K562 (cell line): ENCODE measurements around the gene CREG1. TPM values are rescaled to one million over a fixed set of nuclear protein-coding genes. Genes with fewer than 3 reads are reported as not detected.
A peak's percentile ranks its signal among the peaks of the same experiment; 100 is the strongest.

Source experiments
- CTBP1 ChIP-seq: fragments of 450-650 bp; IDR thresholded peaks from 2 replicates; pipeline ENCODE4 v1.6.1; 2016; ENCODE audit warnings: borderline replicate concordance
- ESRRA ChIP-seq: fragments of 450-650 bp; IDR thresholded peaks from 2 replicates; pipeline ENCODE4 v1.6.1; 2014; ENCODE audit warnings: low read depth, mild to moderate bottlenecking, moderate library complexity, borderline replicate concordance
- ETV1 ChIP-seq: fragments of 450-650 bp; conservative IDR thresholded peaks from 2 replicates; pipeline ENCODE4 v1.6.1; 2016; ENCODE audit warnings: missing genetic modification characterization, control low read depth, low read depth, missing compliant biosample characterization
- MAZ ChIP-seq, 2 experiments: fragments of 450-650 bp in 1 of 2; sonication (generic) in 1 of 2; formaldehyde crosslinking; IDR thresholded peaks in 1 of 2; conservative IDR thresholded peaks in 1 of 2; 2 replicates each; pipeline versions ENCODE4 v1.4.0 to v1.5.0; 2020; ENCODE audit warnings: mild to moderate bottlenecking in 1 of 2, missing genetic modification reagents in 1 of 2
- PHF8 ChIP-seq: fragments of 200-600 bp; sonication (generic); IDR thresholded peaks from 2 replicates; pipeline ENCODE4 v1.6.1; 2012; ENCODE audit warnings: mixed run types, mild to moderate bottlenecking, inconsistent platforms, low read length, moderate library complexity, borderline replicate concordance
- RCOR1 ChIP-seq, 2 experiments: IDR thresholded peaks; 2 replicates each; pipeline ENCODE4 v1.6.1; 2012; ENCODE audit warnings: low read depth in 2 of 2, low read length in 2 of 2, borderline replicate concordance in 1 of 2, improper control_type of control experiment in 1 of 2
- TCF3 ChIP-seq: sonication (generic); formaldehyde crosslinking; IDR thresholded peaks from 2 replicates; pipeline ENCODE4 v1.4.0; 2020; ENCODE audit warnings: mild to moderate bottlenecking, missing genetic modification reagents
- ZNF12 ChIP-seq: sonication (generic); formaldehyde crosslinking; IDR thresholded peaks from 2 replicates; pipeline ENCODE4 v1.4.0; 2020; ENCODE audit warnings: mild to moderate bottlenecking, missing genetic modification reagents
- polyA plus RNA-seq, 8 experiments: library from polyadenylated mRNA; depleted of rRNA in 4 of 8; stranded (reverse) in 5 of 8; unstranded in 3 of 8; fragments of >200 nt; fragmentation: Nextera tagmentation in 2 of 8; fragmentation: Illumina TruSeq in 1 of 8; extraction: Ambion mirVana in 2 of 8; extraction: Trizol in 1 of 8; gene quantifications; 2 replicates each; pipeline versions ENCODE4 v1.2.1 to v1.2.3, GENCODE V29; 2011 to 2014; ENCODE audit warnings: inconsistent platforms in 1 of 8, missing spikeins in 1 of 8
- total RNA-seq, 7 experiments: library from RNA; depleted of rRNA in 6 of 7; stranded (reverse); fragments of >200 nt in 6 of 7; fragmentation: Illumina TruSeq in 2 of 7; extraction: Trizol in 2 of 7; gene quantifications; 2 replicates each; pipeline versions ENCODE4 v1.2.1 to v1.2.3, GENCODE V29; 2011 to 2021; ENCODE audit warnings: low replicate concordance in 1 of 7
- TF ChIP-seq, protein P1 (sequence below), 2 experiments: IDR thresholded peaks; 2 replicates each; pipeline ENCODE4 v1.6.1; 2012; ENCODE audit warnings: improper control_type of control experiment in 2 of 2, low read depth in 2 of 2, low read length in 2 of 2, borderline replicate concordance in 1 of 2
- TF ChIP-seq, protein P2 (sequence below): fragments of 450-650 bp; formaldehyde crosslinking; IDR thresholded peaks from 2 replicates; pipeline ENCODE4 v1.4.0; 2022; ENCODE audit warnings: mild to moderate bottlenecking, moderate library complexity
- TF ChIP-seq, protein P3 (sequence below): fragments of 450-650 bp; IDR thresholded peaks from 2 replicates; pipeline ENCODE4 v1.7.0; 2016; ENCODE audit warnings: borderline replicate concordance
- TF ChIP-seq, protein P4 (sequence below): fragments of 450-650 bp; IDR thresholded peaks from 2 replicates; pipeline ENCODE4 v1.6.1; 2017; ENCODE audit warnings: antibody characterized with exemption, mild to moderate bottlenecking

The CREG1 gene
- total and polyA plus RNA-seq, 9 of the 15 experiments (the other 6 are each of a cell fraction or from before 2014, with no cell fraction given): 45.7 to 272 (median 161) TPM

DNA sequence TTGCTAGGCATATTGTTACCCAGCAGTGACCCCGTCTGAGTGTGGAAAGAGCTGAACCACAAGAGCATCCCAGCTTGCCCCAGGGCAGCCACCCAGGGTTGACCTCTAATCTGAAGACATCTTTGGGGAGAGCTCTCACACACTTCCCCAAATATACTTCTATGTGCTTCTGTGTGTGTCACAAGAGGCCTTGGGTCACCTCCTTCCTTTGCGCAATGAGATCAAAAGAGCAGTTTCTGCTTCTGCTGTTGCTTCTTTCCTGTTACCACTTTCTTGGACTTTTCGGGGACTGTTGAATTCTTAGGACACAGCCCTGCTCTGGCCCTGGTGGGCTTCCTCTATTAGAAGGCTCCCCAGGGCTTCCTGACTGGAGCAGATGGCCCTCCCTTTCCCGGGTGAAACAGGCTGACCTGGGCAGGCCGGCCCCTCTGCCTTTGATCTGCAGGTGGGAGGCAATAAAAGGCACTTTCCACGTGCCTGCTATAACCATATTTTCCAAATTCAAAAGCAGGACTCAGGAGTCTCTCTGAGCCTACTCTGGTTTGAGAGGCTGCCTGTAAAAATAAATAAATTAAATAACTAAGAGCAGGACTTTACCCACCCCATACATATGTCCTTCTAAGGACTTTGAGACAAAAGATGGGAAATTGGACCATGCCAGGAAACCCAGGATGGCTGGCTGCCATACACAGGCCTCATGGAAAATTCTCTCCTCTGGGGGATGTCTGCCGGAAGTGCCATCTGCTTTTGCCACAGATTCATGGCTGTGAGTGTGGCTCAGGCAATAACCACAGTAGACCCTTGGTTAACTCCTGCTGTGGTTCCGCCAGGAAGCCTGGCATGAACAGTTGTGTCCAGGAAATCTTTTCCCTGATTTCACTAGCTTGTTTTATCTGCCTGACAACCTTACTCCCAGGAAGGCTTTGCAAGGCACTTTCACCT is 48.2 kb upstream of the CREG1 start (continued):
- TF ChIP-seq, protein P1, sequence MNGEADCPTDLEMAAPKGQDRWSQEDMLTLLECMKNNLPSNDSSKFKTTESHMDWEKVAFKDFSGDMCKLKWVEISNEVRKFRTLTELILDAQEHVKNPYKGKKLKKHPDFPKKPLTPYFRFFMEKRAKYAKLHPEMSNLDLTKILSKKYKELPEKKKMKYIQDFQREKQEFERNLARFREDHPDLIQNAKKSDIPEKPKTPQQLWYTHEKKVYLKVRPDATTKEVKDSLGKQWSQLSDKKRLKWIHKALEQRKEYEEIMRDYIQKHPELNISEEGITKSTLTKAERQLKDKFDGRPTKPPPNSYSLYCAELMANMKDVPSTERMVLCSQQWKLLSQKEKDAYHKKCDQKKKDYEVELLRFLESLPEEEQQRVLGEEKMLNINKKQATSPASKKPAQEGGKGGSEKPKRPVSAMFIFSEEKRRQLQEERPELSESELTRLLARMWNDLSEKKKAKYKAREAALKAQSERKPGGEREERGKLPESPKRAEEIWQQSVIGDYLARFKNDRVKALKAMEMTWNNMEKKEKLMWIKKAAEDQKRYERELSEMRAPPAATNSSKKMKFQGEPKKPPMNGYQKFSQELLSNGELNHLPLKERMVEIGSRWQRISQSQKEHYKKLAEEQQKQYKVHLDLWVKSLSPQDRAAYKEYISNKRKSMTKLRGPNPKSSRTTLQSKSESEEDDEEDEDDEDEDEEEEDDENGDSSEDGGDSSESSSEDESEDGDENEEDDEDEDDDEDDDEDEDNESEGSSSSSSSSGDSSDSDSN (IDR thresholded peaks at IDR 0.05; ENCODE audit: borderline replicate concordance in 1 of 2, low read depth in 2 of 2, low read length in 2 of 2): no peak
- TF ChIP-seq PHF8: no peak
- peak; percentile 75; the same call in 1 of the 2 replicates for TF ChIP-seq ESRRA
- TF ChIP-seq TCF3: 0 out of 2 replicates have a peak, but pooled peaks have one; percentile 13
- TF ChIP-seq MAZ (CRISPR knock-in tag; conservative IDR thresholded peaks at IDR 0.05 in 1 of 2, IDR thresholded peaks at IDR 0.05 in 1 of 2): peak in 1 of 2 experiments; percentile 47; a peak in 1 of 4 replicates
- TF ChIP-seq, protein P2, sequence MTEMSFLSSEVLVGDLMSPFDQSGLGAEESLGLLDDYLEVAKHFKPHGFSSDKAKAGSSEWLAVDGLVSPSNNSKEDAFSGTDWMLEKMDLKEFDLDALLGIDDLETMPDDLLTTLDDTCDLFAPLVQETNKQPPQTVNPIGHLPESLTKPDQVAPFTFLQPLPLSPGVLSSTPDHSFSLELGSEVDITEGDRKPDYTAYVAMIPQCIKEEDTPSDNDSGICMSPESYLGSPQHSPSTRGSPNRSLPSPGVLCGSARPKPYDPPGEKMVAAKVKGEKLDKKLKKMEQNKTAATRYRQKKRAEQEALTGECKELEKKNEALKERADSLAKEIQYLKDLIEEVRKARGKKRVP (CRISPR knock-in tag): no peak
- TF ChIP-seq CTBP1: peak; percentile 70
- TF ChIP-seq ETV1 (tag): 0 out of 2 replicates have a peak, but pooled peaks have one; percentile 15
- peak; percentile 47; the same call in 1 of the 2 replicates for TF ChIP-seq ZNF12 (CRISPR knock-in tag)
- TF ChIP-seq, protein P3, sequence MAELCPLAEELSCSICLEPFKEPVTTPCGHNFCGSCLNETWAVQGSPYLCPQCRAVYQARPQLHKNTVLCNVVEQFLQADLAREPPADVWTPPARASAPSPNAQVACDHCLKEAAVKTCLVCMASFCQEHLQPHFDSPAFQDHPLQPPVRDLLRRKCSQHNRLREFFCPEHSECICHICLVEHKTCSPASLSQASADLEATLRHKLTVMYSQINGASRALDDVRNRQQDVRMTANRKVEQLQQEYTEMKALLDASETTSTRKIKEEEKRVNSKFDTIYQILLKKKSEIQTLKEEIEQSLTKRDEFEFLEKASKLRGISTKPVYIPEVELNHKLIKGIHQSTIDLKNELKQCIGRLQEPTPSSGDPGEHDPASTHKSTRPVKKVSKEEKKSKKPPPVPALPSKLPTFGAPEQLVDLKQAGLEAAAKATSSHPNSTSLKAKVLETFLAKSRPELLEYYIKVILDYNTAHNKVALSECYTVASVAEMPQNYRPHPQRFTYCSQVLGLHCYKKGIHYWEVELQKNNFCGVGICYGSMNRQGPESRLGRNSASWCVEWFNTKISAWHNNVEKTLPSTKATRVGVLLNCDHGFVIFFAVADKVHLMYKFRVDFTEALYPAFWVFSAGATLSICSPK: no peak
- TF ChIP-seq, protein P4, sequence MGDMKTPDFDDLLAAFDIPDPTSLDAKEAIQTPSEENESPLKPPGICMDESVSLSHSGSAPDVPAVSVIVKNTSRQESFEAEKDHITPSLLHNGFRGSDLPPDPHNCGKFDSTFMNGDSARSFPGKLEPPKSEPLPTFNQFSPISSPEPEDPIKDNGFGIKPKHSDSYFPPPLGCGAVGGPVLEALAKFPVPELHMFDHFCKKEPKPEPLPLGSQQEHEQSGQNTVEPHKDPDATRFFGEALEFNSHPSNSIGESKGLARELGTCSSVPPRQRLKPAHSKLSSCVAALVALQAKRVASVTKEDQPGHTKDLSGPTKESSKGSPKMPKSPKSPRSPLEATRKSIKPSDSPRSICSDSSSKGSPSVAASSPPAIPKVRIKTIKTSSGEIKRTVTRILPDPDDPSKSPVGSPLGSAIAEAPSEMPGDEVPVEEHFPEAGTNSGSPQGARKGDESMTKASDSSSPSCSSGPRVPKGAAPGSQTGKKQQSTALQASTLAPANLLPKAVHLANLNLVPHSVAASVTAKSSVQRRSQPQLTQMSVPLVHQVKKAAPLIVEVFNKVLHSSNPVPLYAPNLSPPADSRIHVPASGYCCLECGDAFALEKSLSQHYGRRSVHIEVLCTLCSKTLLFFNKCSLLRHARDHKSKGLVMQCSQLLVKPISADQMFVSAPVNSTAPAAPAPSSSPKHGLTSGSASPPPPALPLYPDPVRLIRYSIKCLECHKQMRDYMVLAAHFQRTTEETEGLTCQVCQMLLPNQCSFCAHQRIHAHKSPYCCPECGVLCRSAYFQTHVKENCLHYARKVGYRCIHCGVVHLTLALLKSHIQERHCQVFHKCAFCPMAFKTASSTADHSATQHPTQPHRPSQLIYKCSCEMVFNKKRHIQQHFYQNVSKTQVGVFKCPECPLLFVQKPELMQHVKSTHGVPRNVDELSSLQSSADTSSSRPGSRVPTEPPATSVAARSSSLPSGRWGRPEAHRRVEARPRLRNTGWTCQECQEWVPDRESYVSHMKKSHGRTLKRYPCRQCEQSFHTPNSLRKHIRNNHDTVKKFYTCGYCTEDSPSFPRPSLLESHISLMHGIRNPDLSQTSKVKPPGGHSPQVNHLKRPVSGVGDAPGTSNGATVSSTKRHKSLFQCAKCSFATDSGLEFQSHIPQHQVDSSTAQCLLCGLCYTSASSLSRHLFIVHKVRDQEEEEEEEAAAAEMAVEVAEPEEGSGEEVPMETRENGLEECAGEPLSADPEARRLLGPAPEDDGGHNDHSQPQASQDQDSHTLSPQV: peak; percentile 63
- TF ChIP-seq RCOR1 (IDR thresholded peaks at IDR 0.05; ENCODE audit: borderline replicate concordance in 1 of 2, low read depth in 2 of 2, low read length in 2 of 2): peak in 1 of 2 experiments; percentile 55; a peak in 1 of 4 replicates
